HepG2 (cell line): ENCODE results near the gene XPC. TPM values are rescaled to one million over a fixed set of nuclear protein-coding genes. Genes with fewer than 3 reads are reported as not detected.

Source experiments
- ATF7 ChIP-seq, 2 experiments: fragments of 450-650 bp in 1 of 2; sonication (generic) in 1 of 2; formaldehyde crosslinking in 1 of 2; IDR thresholded peaks; 2 replicates each; pipeline versions ENCODE4 v1.4.0 to v1.6.1; 2016 to 2020; ENCODE audit warnings: antibody characterized with exemption in 1 of 2, mild to moderate bottlenecking in 1 of 2, missing genetic modification reagents in 1 of 2
- DNMT1 ChIP-seq: sonication (generic); formaldehyde crosslinking; IDR thresholded peaks from 2 replicates; pipeline ENCODE4 v1.5.1; 2020; ENCODE audit warnings: mild to moderate bottlenecking, missing genetic modification reagents
- GFI1 ChIP-seq: sonication (generic); formaldehyde crosslinking; IDR thresholded peaks from 2 replicates; pipeline ENCODE4 v1.5.0; 2020; ENCODE audit warnings: missing genetic modification reagents, mild to moderate bottlenecking, borderline replicate concordance
- HDAC2 ChIP-seq: sonication (generic); formaldehyde crosslinking; IDR thresholded peaks from 2 replicates; pipeline ENCODE4 v1.4.0; 2020; ENCODE audit warnings: missing genetic modification reagents
- KIAA2018 ChIP-seq: sonication (generic); formaldehyde crosslinking; IDR thresholded peaks from 2 replicates; pipeline ENCODE4 v1.5.0; 2020; ENCODE audit warnings: mild to moderate bottlenecking, missing genetic modification reagents, borderline replicate concordance
- POGZ ChIP-seq: sonication (generic); formaldehyde crosslinking; IDR thresholded peaks from 2 replicates; pipeline ENCODE4 v1.4.0; 2020; ENCODE audit warnings: mild to moderate bottlenecking, missing genetic modification reagents
- RARG ChIP-seq: sonication (generic); formaldehyde crosslinking; IDR thresholded peaks from 2 replicates; pipeline ENCODE4 v1.4.0; 2020; ENCODE audit warnings: low read depth, mild to moderate bottlenecking, missing genetic modification reagents
- SIN3A ChIP-seq: IDR thresholded peaks from 2 replicates; pipeline ENCODE4 v1.6.1; 2011; ENCODE audit warnings: low read depth, mild to moderate bottlenecking, control low read depth, low read length, borderline replicate concordance
- SPEN ChIP-seq: sonication (generic); formaldehyde crosslinking; IDR thresholded peaks from 2 replicates; pipeline ENCODE4 v1.5.1; 2020; ENCODE audit warnings: low read depth, mild to moderate bottlenecking, missing genetic modification reagents
- THRA ChIP-seq: sonication (generic); formaldehyde crosslinking; IDR thresholded peaks from 2 replicates; pipeline ENCODE4 v1.4.0; 2020; ENCODE audit warnings: missing genetic modification reagents, borderline replicate concordance
- ZBTB39 ChIP-seq: sonication (generic); formaldehyde crosslinking; IDR thresholded peaks from 2 replicates; pipeline ENCODE4 v1.5.0; 2020; ENCODE audit warnings: missing genetic modification reagents
- ZNF33B ChIP-seq: sonication (generic); formaldehyde crosslinking; IDR thresholded peaks from 2 replicates; pipeline ENCODE4 v1.5.1; 2020; ENCODE audit warnings: mild to moderate bottlenecking, missing genetic modification reagents
- ZNF414 ChIP-seq: sonication (generic); formaldehyde crosslinking; IDR thresholded peaks from 2 replicates; pipeline ENCODE4 v1.5.0; 2020; ENCODE audit warnings: missing genetic modification reagents
- ZNF431 ChIP-seq: sonication (generic); formaldehyde crosslinking; IDR thresholded peaks from 2 replicates; pipeline ENCODE4 v1.9.0; 2022; ENCODE audit warnings: missing genetic modification reagents, low read depth, mild to moderate bottlenecking, borderline replicate concordance
- polyA plus RNA-seq, 8 experiments: library from polyadenylated mRNA; depleted of rRNA in 3 of 8; stranded (reverse) in 7 of 8; unstranded in 1 of 8; fragments of >200 nt; fragmentation: Illumina TruSeq in 4 of 8; extraction: Trizol in 4 of 8; gene quantifications; 2 replicates each; pipeline versions ENCODE4 v1.2.1 to v1.2.3, GENCODE V29; 2011 to 2016; ENCODE audit warnings: low read depth in 4 of 8, missing spikeins in 1 of 8, mixed read lengths in 1 of 8; ENCODE audit not compliant: insufficient read depth in 1 of 8
- total RNA-seq, 5 experiments: library from RNA; depleted of rRNA; stranded (reverse); fragments of >200 nt; fragmentation: Illumina TruSeq; extraction: Trizol; gene quantifications; 2 replicates each; pipeline ENCODE4 v1.2.3, GENCODE V29; 2016; ENCODE audit warnings: low read depth in 1 of 5

The XPC gene
- total and polyA plus RNA-seq, 2 of the 13 experiments (the other 11 are each of a cell fraction or from before 2014, with no cell fraction given): 9.4 to 24.1 TPM

GRCh38 chr3:14178247-14179113, at the start of gene XPC, which contains the start of gene LSM3 (continued):
- no peak for TF ChIP-seq RARG (CRISPR knock-in tag)
- TF ChIP-seq ZNF414 (CRISPR knock-in tag): peak; percentile 93
- TF ChIP-seq THRA (CRISPR knock-in tag): no peak
- no peak for TF ChIP-seq ZNF33B (CRISPR knock-in tag)
- peak; percentile 59; the same call in 1 of the 2 replicates for TF ChIP-seq HDAC2 (CRISPR knock-in tag)
- TF ChIP-seq DNMT1 (CRISPR knock-in tag): 0 out of 2 replicates have a peak, but pooled peaks have one; percentile 43
- peak; percentile 64; the same call in 1 of the 2 replicates for TF ChIP-seq ZNF431 (CRISPR knock-in tag)
- TF ChIP-seq GFI1 (CRISPR knock-in tag): peak; percentile 28; the same call in 1 of the 2 replicates
- TF ChIP-seq SIN3A: peak; percentile 97
- TF ChIP-seq SPEN: peak; percentile 76
- no peak for TF ChIP-seq KIAA2018 (CRISPR knock-in tag)
- TF ChIP-seq POGZ (CRISPR knock-in tag): peak; percentile 90
- no peak for TF ChIP-seq ZBTB39
- no peak for TF ChIP-seq ATF7 (IDR thresholded peaks at IDR 0.05)
- 0 out of 2 replicates have a peak, but pooled peaks have one; percentile 8 for TF ChIP-seq ATF7 (CRISPR knock-in tag; IDR thresholded peaks at IDR 0.05)
